ENCODE data around the gene DNMT3B.

DNA sequence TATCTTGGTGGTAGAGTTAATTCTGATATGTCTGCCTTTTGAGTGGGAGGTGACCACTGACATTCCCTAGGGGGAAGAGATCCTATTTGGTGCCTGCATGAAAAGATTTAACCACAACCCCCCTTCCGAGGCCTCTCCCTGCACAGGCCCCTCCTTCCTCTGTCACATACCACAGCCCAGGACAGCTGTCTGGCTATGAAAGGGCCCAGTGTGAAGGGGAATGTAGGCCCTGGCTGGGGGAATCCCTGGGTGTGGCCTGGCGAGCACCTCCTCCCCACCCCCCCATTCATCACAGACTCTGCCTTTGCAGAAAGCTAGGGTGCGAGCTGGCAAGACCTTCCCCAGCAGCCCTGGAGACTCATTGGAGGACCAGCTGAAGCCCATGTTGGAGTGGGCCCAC is 30.1 kb downstream of the DNMT3B start:
- no peak for TF ChIP-seq POLR2A (IDR thresholded peaks at IDR 0.05)
- TF ChIP-seq, protein P1, sequence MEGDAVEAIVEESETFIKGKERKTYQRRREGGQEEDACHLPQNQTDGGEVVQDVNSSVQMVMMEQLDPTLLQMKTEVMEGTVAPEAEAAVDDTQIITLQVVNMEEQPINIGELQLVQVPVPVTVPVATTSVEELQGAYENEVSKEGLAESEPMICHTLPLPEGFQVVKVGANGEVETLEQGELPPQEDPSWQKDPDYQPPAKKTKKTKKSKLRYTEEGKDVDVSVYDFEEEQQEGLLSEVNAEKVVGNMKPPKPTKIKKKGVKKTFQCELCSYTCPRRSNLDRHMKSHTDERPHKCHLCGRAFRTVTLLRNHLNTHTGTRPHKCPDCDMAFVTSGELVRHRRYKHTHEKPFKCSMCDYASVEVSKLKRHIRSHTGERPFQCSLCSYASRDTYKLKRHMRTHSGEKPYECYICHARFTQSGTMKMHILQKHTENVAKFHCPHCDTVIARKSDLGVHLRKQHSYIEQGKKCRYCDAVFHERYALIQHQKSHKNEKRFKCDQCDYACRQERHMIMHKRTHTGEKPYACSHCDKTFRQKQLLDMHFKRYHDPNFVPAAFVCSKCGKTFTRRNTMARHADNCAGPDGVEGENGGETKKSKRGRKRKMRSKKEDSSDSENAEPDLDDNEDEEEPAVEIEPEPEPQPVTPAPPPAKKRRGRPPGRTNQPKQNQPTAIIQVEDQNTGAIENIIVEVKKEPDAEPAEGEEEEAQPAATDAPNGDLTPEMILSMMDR (IDR thresholded peaks at IDR 0.05): no peak

All from adrenal gland (tissue), 5 donors.